PFSK-1 (cell line): ENCODE data around the gene OR52R1.

ENCODE experiments used
- FOXP2 ChIP-seq: optimal IDR thresholded peaks from 2 replicates; pipeline ENCODE3; 2011; ENCODE audit warnings: borderline replicate concordance, control low read depth, inconsistent platforms; ENCODE audit not compliant: insufficient read depth; ENCODE audit errors: extremely low read length, extremely low read depth
- POLR2AphosphoS5 ChIP-seq: IDR thresholded peaks from 2 replicates; pipeline ENCODE4 v1.6.1; 2012; ENCODE audit warnings: low read depth, mild to moderate bottlenecking, control low read depth, low read length, moderate library complexity
- SIN3A ChIP-seq: IDR thresholded peaks from 2 replicates; pipeline ENCODE4 v1.6.1; 2012; ENCODE audit warnings: mild to moderate bottlenecking, low read length, moderate library complexity, borderline replicate concordance; ENCODE audit not compliant: insufficient read depth
- TAF1 ChIP-seq: IDR thresholded peaks from 2 replicates; pipeline ENCODE4 v1.6.1; 2012; ENCODE audit warnings: low read length, control low read depth, borderline replicate concordance; ENCODE audit not compliant: insufficient read depth
- TF ChIP-seq, protein P1 (sequence below), 2 experiments: IDR thresholded peaks; 2 replicates each; pipeline versions ENCODE4 v1.6.1 to v1.8.0; 2011 to 2012; ENCODE audit warnings: low read depth in 2 of 2, low read length in 2 of 2, control low read depth in 1 of 2, inconsistent platforms in 1 of 2, mild to moderate bottlenecking in 1 of 2, moderate library complexity in 1 of 2; ENCODE audit not compliant: insufficient read depth in 1 of 2

Gene OR52R1

DNA sequence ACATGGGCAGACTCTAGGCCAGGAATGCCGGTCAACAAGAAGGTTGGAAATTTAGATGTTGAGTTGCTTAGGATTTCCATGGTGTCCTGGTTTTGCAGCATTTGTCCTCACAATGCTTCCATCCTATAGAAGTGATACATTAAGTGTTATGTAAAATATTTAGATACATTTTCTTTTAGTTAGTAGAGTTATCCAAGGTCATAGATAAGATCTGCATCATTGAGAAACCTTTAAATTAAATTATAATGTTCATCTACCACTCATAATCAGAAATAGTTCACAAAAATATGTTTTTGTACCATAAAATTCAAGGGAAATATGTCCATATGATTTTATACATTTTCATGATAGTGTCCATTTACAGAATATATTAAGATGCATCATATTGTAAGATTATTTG is 34.3 kb downstream of the OR52R1 start, which contains the start of gene OR51F1:
TSS of gene OR51F1 (minus strand) at position 101 of the 400 bp plus-strand sequence. CDS start at position 101, 0 bp downstream.
- TF ChIP-seq, protein P1, sequence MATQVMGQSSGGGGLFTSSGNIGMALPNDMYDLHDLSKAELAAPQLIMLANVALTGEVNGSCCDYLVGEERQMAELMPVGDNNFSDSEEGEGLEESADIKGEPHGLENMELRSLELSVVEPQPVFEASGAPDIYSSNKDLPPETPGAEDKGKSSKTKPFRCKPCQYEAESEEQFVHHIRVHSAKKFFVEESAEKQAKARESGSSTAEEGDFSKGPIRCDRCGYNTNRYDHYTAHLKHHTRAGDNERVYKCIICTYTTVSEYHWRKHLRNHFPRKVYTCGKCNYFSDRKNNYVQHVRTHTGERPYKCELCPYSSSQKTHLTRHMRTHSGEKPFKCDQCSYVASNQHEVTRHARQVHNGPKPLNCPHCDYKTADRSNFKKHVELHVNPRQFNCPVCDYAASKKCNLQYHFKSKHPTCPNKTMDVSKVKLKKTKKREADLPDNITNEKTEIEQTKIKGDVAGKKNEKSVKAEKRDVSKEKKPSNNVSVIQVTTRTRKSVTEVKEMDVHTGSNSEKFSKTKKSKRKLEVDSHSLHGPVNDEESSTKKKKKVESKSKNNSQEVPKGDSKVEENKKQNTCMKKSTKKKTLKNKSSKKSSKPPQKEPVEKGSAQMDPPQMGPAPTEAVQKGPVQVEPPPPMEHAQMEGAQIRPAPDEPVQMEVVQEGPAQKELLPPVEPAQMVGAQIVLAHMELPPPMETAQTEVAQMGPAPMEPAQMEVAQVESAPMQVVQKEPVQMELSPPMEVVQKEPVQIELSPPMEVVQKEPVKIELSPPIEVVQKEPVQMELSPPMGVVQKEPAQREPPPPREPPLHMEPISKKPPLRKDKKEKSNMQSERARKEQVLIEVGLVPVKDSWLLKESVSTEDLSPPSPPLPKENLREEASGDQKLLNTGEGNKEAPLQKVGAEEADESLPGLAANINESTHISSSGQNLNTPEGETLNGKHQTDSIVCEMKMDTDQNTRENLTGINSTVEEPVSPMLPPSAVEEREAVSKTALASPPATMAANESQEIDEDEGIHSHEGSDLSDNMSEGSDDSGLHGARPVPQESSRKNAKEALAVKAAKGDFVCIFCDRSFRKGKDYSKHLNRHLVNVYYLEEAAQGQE (IDR thresholded peaks at IDR 0.05; ENCODE audit: insufficient read depth in 1 of 2, low read depth in 2 of 2, low read length in 2 of 2): no peak
- TF ChIP-seq POLR2AphosphoS5 (no peak), FOXP2 (no peak)

DNA sequence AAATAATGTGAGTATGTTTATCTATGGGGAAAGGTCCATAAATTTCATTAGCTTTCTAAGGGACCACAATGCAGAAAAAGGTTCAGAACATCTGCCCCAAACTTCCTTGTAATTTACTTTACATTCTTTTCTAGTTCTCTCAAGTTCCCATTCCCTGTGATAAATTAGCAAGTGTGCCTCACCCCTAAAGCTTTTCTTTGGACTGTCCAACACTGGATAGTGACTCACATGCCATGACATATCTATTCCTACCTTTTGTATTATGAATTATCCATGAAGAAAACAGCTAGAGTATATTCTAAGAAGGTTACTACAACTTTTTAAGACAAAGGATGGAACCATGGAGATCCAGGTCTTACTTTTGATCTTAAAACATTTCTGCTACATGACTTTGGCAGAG is 36.1 kb downstream of the OR52R1 start:
- TF ChIP-seq FOXP2 (no peak), POLR2AphosphoS5 (no peak), SIN3A (no peak), TAF1 (no peak)
- TF ChIP-seq, protein P1 (IDR thresholded peaks at IDR 0.05; ENCODE audit: insufficient read depth in 1 of 2, low read depth in 2 of 2, low read length in 2 of 2): no peak

DNA sequence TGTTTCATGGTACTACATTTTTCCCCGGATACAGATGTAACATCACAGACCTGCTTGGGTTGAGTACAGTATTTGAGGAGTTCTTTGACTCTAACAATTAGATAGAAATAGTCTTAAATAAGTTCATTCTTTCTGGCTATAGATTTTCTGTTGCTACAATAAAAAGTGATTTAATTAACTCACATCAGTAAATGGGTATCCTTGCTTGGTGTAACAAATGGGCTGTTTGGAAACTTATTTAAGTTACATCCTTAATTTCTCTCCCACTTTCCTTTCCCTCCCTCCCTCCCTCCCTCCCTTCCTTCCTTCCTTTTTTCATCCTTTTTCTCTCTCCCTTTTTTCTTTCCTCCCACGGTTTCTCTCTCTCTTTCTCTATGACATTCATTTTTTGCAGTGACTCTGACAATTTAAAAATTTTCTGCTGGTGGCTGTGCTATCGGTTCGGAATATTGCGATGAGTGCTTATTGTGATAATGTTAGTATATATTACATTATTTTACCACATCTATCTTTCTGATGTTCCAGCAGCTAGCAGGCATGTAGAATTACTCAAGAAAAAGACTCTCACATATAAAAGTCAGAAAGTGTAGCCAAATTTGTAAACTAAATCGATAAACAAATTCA is 37.6 kb downstream of the OR52R1 start:
- TF ChIP-seq SIN3A (no peak), TAF1 (no peak), POLR2AphosphoS5 (no peak), FOXP2 (no peak)
- TF ChIP-seq, protein P1 (IDR thresholded peaks at IDR 0.05; ENCODE audit: insufficient read depth in 1 of 2, low read depth in 2 of 2, low read length in 2 of 2): no peak

DNA sequence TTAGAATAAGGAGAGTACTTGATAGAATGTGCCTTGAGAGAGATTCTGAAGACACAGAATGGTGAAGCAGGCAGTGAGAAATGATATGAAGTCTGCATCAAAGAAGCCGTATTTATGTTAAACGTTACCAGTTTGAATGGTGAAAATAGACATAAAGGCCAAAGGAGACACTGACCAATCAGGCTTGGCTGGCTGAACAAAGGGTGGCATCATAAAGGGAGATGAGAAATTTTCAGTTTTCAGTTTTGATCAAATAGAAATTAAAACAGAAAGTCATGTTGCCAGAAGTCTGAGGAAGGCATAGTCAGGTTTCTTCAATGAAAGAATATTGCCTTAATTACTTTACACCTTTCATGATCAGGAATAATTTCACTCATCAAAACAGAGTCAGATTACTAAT is 41.1 kb downstream of the OR52R1 start:
- TF ChIP-seq POLR2AphosphoS5: no peak
- TF ChIP-seq FOXP2: no peak
- TF ChIP-seq, protein P1 (IDR thresholded peaks at IDR 0.05; ENCODE audit: insufficient read depth in 1 of 2, low read depth in 2 of 2, low read length in 2 of 2): no peak
- TF ChIP-seq TAF1: no peak
- TF ChIP-seq SIN3A: no peak
